ENCODE data around the gene AGMAT. TPM values are rescaled to one million over a fixed set of nuclear protein-coding genes. Genes with fewer than 3 reads are reported as not detected.

AGMAT gene
- polyA plus RNA-seq, 2 of the 4 experiments (the other 2 are of a cell fraction): 10.3 to 13.1 TPM

- Histone ChIP-seq H3K27ac (peak overlapping the region in 1 of 2 experiments; percentile 6; a peak in 1 of 6 replicates), H3K4me2 (peak overlapping the region; percentile 88), H3K4me1 (peaks cover 41% of the 10 kb centered on the region), H3K9me3 (no peaks in the 10 kb centered on the region), H3K4me3 (peak overlapping the region; percentile 11; the same call in 1 of the 3 replicates)
- POLR2A ChIA-PET: interaction anchor here (5.5 kb wide), 1 partner anchor 17 kb away, joined by 24 read pairs; no protein-coding TSS in a partner anchor
- FAIRE-seq (no peak), DNase-seq (ENCODE audit: low read depth in 1 of 2, low spot score in 1 of 2) (peak; percentile 20 to 60), ATAC-seq (no peak; a peak in 2 of 6 replicates)
- CTCF ChIA-PET: interaction anchor here (1.4 kb wide), 1 partner anchor 122 kb away, joined by 4 read pairs; the partner anchor contains the start of gene TMEM82
- TF ChIP-seq FOSL2 (IDR thresholded peaks at IDR 0.05): no peak
- TF ChIP-seq FOSL2 (CRISPR knock-in tag; IDR thresholded peaks at IDR 0.05): peak; percentile 72
- TF ChIP-seq POLR2AphosphoS2 (conservative IDR thresholded peaks at IDR 0.05; ENCODE audit: low read length): no peak
- WGBS (ENCODE audit: missing lambda C conversion rate): 0% methylated on average over 1 of the region's 1 CpG
Measured at GRCh38 chr1:15620155-15620545, 35.3 kb upstream of the AGMAT start.

DNA sequence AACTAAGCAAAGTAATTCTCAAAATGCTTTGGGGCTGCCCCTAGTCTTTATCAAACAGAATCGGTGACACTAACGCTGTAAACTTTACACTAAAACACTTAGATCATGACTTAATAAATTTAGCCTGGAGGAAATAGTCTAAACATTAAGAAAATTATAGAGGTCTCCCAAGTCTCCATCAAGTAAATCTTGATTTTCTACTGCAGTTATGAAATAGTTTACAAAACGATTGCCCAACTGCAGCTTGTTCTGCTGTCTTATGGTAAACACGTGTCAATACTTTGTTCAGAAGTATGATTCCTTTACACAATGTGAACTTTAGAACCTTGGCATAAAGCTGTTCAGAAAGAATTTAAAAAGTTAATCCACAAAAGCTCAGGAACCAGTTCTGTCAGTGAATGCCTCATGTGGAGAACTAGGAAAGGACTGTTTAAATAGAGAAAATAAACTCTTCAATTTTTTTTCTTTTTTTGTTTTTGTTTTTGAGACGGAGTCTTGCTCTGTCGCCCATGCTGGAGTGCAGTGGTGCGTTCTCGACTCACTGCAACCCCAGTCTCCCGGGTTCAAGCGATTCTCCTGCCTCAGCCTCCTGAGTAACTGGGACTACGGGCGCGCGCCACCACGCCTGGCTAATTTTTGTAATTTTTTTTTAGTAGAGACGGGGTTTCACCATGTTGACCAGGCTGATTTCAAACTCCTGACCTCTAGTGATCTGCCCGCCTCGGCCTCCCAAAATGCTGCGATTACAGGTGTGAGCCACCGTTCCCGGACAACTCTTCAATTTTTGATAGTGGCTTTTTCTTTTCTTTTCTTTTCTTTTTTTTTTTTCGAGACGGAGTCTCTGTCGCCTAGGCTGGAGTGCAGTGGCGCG, 34.0 kb upstream of the AGMAT start:
- Histone ChIP-seq H3K9me3 (no peaks in the 10 kb centered on the region), H3K4me1 (peaks cover 41% of the 10 kb centered on the region), H3K4me3 (peak overlapping the region; percentile 83), H3K4me2 (peak overlapping the region; percentile 88), H3K27ac (peak overlapping the region; percentile 90 to 99)
- TF ChIP-seq MYC (IDR thresholded peaks at IDR 0.05; ENCODE audit: borderline replicate concordance, low read length) (0 out of 2 replicates have a peak, but pooled peaks have one; percentile 22), KDM5A (IDR thresholded peaks at IDR 0.05) (no peak), CEBPB (IDR thresholded peaks at IDR 0.05) (peak; percentile 70 to 75), SMC3 (IDR thresholded peaks at IDR 0.05) (no peak), HOXB5 (CRISPR knock-in tag; IDR thresholded peaks at IDR 0.05) (no peak), HOXA7 (CRISPR knock-in tag; IDR thresholded peaks at IDR 0.05) (no peak), CHD4 (IDR thresholded peaks at IDR 0.05; ENCODE audit: borderline replicate concordance) (no peak)
- ATAC-seq (no peak), DNase-seq (ENCODE audit: low read depth in 1 of 2, low spot score in 1 of 2) (peak in 1 of 2 experiments; percentile 44), FAIRE-seq (no peak)
- ChIA-PET CTCF (interaction anchor here (1.3 to 1.6 kb wide), 3 partner anchors 11 to 30 kb away, joined by 3 to 4 read pairs (median 4); no protein-coding TSS in a partner anchor), POLR2A (interaction anchor here (0.7 to 5.5 kb wide), 3 partner anchors 16 to 217 kb away, joined by 6 to 24 read pairs (median 9); partner anchors contain the start of gene AGMAT)
- 77% methylated on average over 26 of the region's 26 CpGs for WGBS (ENCODE audit: missing lambda C conversion rate)

- Histone ChIP-seq H3K4me2 (peak overlapping the region; percentile 88), H3K27ac (peak overlapping the region; percentile 90 to 99), H3K9me3 (no peaks in the 10 kb centered on the region), H3K4me3 (peak overlapping the region; percentile 83), H3K4me1 (peaks cover 41% of the 10 kb centered on the region)
- ATAC-seq (no peak), DNase-seq (ENCODE audit: low read depth in 1 of 2, low spot score in 1 of 2) (no peak), FAIRE-seq (no peak)
- WGBS (ENCODE audit: missing lambda C conversion rate): 1% methylated on average over 8 of the region's 8 CpGs
- TF ChIP-seq CHD2 (IDR thresholded peaks at IDR 0.05; ENCODE audit: low read length, partially characterized antibody) (no peak), USF2 (IDR thresholded peaks at IDR 0.05) (no peak), CHD4 (IDR thresholded peaks at IDR 0.05; ENCODE audit: borderline replicate concordance) (no peak), HOXB13 (CRISPR knock-in tag; IDR thresholded peaks at IDR 0.05; ENCODE audit: low read depth) (no peak), MAX (IDR thresholded peaks at IDR 0.05) (0 out of 2 replicates have a peak, but pooled peaks have one; percentile 4)
- TF ChIP-seq, protein P1, sequence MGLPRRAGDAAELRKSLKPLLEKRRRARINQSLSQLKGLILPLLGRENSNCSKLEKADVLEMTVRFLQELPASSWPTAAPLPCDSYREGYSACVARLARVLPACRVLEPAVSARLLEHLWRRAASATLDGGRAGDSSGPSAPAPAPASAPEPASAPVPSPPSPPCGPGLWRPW (IDR thresholded peaks at IDR 0.05): no peak
- ChIA-PET CTCF (interaction anchor here (0.7 to 1.6 kb wide), 6 partner anchors 12 to 139 kb away, joined by 3 to 4 read pairs (median 3); no protein-coding TSS in a partner anchor), POLR2A (interaction anchor here (0.7 to 5.5 kb wide), 3 partner anchors 15 to 218 kb away, joined by 6 to 24 read pairs (median 9); partner anchors contain the start of gene AGMAT)
Measured at GRCh38 chr1:15618077-15618654, 33.3 kb upstream of the AGMAT start.
